ENCODE measurements around the gene PDE11A.

DNA sequence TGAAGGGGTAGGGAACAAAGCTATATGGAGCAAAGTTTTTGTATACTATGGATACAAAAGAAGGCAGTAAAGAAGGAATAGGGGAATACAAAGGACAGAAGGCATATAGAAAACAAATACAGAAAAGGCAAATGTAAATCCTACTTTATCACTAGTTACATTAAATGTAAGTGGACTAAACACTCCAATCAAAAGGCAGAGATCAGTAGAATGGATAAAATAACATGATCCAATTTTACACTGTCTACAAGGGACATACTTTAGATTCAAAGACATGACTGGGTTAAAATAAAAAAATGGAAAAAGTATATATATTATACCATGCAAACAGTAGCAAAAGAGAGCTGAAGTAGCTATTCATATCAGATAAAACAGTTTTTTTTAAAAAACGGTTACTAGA, 215.0 kb downstream of the PDE11A start:
- TF ChIP-seq POLR2A (IDR thresholded peaks at IDR 0.05; ENCODE audit: low read depth) (no peak), POLR2AphosphoS5 (IDR thresholded peaks at IDR 0.05) (no peak)
- TF ChIP-seq, protein P1, sequence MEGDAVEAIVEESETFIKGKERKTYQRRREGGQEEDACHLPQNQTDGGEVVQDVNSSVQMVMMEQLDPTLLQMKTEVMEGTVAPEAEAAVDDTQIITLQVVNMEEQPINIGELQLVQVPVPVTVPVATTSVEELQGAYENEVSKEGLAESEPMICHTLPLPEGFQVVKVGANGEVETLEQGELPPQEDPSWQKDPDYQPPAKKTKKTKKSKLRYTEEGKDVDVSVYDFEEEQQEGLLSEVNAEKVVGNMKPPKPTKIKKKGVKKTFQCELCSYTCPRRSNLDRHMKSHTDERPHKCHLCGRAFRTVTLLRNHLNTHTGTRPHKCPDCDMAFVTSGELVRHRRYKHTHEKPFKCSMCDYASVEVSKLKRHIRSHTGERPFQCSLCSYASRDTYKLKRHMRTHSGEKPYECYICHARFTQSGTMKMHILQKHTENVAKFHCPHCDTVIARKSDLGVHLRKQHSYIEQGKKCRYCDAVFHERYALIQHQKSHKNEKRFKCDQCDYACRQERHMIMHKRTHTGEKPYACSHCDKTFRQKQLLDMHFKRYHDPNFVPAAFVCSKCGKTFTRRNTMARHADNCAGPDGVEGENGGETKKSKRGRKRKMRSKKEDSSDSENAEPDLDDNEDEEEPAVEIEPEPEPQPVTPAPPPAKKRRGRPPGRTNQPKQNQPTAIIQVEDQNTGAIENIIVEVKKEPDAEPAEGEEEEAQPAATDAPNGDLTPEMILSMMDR (IDR thresholded peaks at IDR 0.05), result no peak
